ENCODE data around the gene CD226. TPM values are rescaled to one million over a fixed set of nuclear protein-coding genes. Genes with fewer than 3 reads are reported as not detected.

The CD226 gene
- polyA plus RNA-seq, 1 of the 3 experiments (the other 2 are of a cell fraction) = 0.56 TPM

DNA sequence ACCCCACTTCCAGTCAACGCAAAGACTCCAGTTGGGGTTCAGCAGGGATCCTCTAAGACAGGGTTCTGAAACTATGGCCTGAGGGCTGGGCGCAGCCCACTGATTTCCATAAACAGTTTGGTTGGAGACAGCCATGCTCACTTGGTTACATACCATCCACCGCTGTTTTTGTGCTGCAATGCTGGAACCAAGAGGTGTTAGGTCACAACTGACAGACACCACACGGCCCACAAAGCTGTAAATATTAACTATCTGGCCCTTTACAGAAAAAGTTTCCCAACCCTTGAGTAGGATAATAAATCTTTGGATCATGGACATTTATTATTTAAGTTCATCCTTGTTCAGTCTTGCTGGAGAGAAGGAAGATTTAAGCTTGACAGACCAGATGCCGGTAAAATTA is 8.4 kb upstream of the CD226 start:
- Histone ChIP-seq H3K79me2 (ENCODE audit: insufficient read depth) (no peaks in the 10 kb centered on the region), H3K4me2 (no peak overlapping the region), H3K9me3 (no peaks in the 10 kb centered on the region), H3K27ac (ENCODE audit: low read depth in 2 of 2, low read length in 1 of 2) (no peak overlapping the region), H3K27me3 (ENCODE audit: insufficient read depth) (no peaks in the 10 kb centered on the region), H3K9me2 (no peaks in the 10 kb centered on the region), H3K4me1 (ENCODE audit: control insufficient read depth in 1 of 2, insufficient read depth in 2 of 2, low read depth in 1 of 2, low read length in 1 of 2) (0 out of 4 replicates have a peak, but pooled peaks cover 0 to 2% of the 10 kb centered on the region in 2 experiments), H2AFZ (ENCODE audit: low read depth) (no peak overlapping the region), H3F3A (replicated peaks; ENCODE audit: insufficient read depth) (no peaks in the 10 kb centered on the region), H3K9ac (no peak overlapping the region), H4K20me1 (ENCODE audit: insufficient read depth) (no peaks in the 10 kb centered on the region), H3K36me3 (replicated peaks in 1 of 2; ENCODE audit: control insufficient read depth in 1 of 2, insufficient read depth in 2 of 2, low read length in 1 of 2) (no peaks in the 10 kb centered on the region), H3K4me3 (ENCODE audit: low read depth in 2 of 2, low read length in 1 of 2) (no peak overlapping the region)
- TF ChIP-seq TEAD4 (IDR thresholded peaks at IDR 0.05; ENCODE audit: borderline replicate concordance, insufficient read depth) (no peak), YY1 (IDR thresholded peaks at IDR 0.05; ENCODE audit: low read depth) (no peak), JUND (IDR thresholded peaks at IDR 0.05) (no peak), MXI1 (IDR thresholded peaks at IDR 0.05; ENCODE audit: low read depth, low read length) (no peak), CHD2 (IDR thresholded peaks at IDR 0.05; ENCODE audit: low read length, partially characterized antibody) (no peak), POLR2AphosphoS5 (IDR thresholded peaks at IDR 0.05; ENCODE audit: low read depth, low read length) (no peak), GATA2 (CRISPR knock-in tag; IDR thresholded peaks at IDR 0.05) (no peak), SIN3A (IDR thresholded peaks at IDR 0.05; ENCODE audit: borderline replicate concordance, low read depth, low read length) (no peak), EP300 (IDR thresholded peaks at IDR 0.05; ENCODE audit: borderline replicate concordance in 1 of 2, low read depth in 1 of 2, low read length in 1 of 2) (no peak), TCF12 (IDR thresholded peaks at IDR 0.05) (no peak)
- TF ChIP-seq, protein P1, sequence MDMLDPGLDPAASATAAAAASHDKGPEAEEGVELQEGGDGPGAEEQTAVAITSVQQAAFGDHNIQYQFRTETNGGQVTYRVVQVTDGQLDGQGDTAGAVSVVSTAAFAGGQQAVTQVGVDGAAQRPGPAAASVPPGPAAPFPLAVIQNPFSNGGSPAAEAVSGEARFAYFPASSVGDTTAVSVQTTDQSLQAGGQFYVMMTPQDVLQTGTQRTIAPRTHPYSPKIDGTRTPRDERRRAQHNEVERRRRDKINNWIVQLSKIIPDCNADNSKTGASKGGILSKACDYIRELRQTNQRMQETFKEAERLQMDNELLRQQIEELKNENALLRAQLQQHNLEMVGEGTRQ (IDR thresholded peaks at IDR 0.05; ENCODE audit: borderline replicate concordance, low read depth, low read length) = no peak
- TF ChIP-seq, protein P2, sequence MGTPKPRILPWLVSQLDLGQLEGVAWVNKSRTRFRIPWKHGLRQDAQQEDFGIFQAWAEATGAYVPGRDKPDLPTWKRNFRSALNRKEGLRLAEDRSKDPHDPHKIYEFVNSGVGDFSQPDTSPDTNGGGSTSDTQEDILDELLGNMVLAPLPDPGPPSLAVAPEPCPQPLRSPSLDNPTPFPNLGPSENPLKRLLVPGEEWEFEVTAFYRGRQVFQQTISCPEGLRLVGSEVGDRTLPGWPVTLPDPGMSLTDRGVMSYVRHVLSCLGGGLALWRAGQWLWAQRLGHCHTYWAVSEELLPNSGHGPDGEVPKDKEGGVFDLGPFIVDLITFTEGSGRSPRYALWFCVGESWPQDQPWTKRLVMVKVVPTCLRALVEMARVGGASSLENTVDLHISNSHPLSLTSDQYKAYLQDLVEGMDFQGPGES (IDR thresholded peaks at IDR 0.05; ENCODE audit: low read depth, low read length) = no peak
- TF ChIP-seq, protein P3, sequence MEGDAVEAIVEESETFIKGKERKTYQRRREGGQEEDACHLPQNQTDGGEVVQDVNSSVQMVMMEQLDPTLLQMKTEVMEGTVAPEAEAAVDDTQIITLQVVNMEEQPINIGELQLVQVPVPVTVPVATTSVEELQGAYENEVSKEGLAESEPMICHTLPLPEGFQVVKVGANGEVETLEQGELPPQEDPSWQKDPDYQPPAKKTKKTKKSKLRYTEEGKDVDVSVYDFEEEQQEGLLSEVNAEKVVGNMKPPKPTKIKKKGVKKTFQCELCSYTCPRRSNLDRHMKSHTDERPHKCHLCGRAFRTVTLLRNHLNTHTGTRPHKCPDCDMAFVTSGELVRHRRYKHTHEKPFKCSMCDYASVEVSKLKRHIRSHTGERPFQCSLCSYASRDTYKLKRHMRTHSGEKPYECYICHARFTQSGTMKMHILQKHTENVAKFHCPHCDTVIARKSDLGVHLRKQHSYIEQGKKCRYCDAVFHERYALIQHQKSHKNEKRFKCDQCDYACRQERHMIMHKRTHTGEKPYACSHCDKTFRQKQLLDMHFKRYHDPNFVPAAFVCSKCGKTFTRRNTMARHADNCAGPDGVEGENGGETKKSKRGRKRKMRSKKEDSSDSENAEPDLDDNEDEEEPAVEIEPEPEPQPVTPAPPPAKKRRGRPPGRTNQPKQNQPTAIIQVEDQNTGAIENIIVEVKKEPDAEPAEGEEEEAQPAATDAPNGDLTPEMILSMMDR (IDR thresholded peaks at IDR 0.05) = no peak
- ChIA-PET POLR2A (no interaction called here), CTCF (interaction anchor here (1.2 kb wide), 1 partner anchor 787 kb away, joined by 3 read pairs; no protein-coding TSS in a partner anchor)
- DNase-seq = no peak
- WGBS (ENCODE audit: low lambda C conversion rate) = 82% methylated on average over 5 of the region's 5 CpGs
